ENCODE measurements around the gene ZNF385B.

Gene ZNF385B

GRCh38 chr2:179861027-179861415 is 391 bp downstream of the ZNF385B start:
- H3K27ac ChIP-seq (ENCODE audit: low read depth, low read length) = peak overlapping the region; percentile 37
- no peaks in the 10 kb centered on the region for H4K20me1 ChIP-seq (ENCODE audit: low read depth, low read length)
- TF ChIP-seq EZH2phosphoT487 (conservative IDR thresholded peaks at IDR 0.05; ENCODE audit: low read length) (no peak), CTCF (IDR thresholded peaks at IDR 0.05; ENCODE audit: insufficient read depth, low read length, poor library complexity, severe bottlenecking) (no peak)
- peak overlapping the region; percentile 92 for H3K4me2 ChIP-seq (ENCODE audit: low read depth, low read length, poor library complexity, severe bottlenecking)
- H3K27me3 ChIP-seq (ENCODE audit: low read length) = no peaks in the 10 kb centered on the region
- no peaks in the 10 kb centered on the region for H3K9me3 ChIP-seq (ENCODE audit: insufficient read depth, low read length)
- peaks cover 22% of the 10 kb centered on the region for H3F3A ChIP-seq (ENCODE audit: insufficient read depth)
- peak overlapping the region; percentile 74 for H3K4me3 ChIP-seq (ENCODE audit: insufficient read depth, low read length, poor library complexity, severe bottlenecking)
- H3K9me2 ChIP-seq (replicated peaks; ENCODE audit: insufficient read depth, low read length) = no peaks in the 10 kb centered on the region
- H3K9ac ChIP-seq (ENCODE audit: low read length) = peak overlapping the region; percentile 73
- H2AFZ ChIP-seq (ENCODE audit: low read depth, low read length, severe bottlenecking) = peak overlapping the region; percentile 44
- H3K79me2 ChIP-seq (ENCODE audit: insufficient read depth, low read length) = peaks cover 50% of the 10 kb centered on the region
- H3K36me3 ChIP-seq (ENCODE audit: low read length) = no peaks in the 10 kb centered on the region

GRCh38 chr2:179860255-179861026 is 971 bp downstream of the ZNF385B start:
- Histone ChIP-seq H3K36me3 (ENCODE audit: low read length) (no peaks in the 10 kb centered on the region), H3K9ac (ENCODE audit: low read length) (peak overlapping the region; percentile 73), H3K4me3 (ENCODE audit: insufficient read depth, low read length, poor library complexity, severe bottlenecking) (peak overlapping the region; percentile 74), H3K4me2 (ENCODE audit: low read depth, low read length, poor library complexity, severe bottlenecking) (peak overlapping the region; percentile 92), H2AFZ (ENCODE audit: low read depth, low read length, severe bottlenecking) (peak overlapping the region; percentile 44), H4K20me1 (ENCODE audit: low read depth, low read length) (no peaks in the 10 kb centered on the region), H3K27ac (ENCODE audit: low read depth, low read length) (peak overlapping the region; percentile 37), H3F3A (ENCODE audit: insufficient read depth) (peaks cover 22% of the 10 kb centered on the region), H3K27me3 (ENCODE audit: low read length) (no peaks in the 10 kb centered on the region), H3K9me2 (replicated peaks; ENCODE audit: insufficient read depth, low read length) (no peaks in the 10 kb centered on the region), H3K79me2 (ENCODE audit: insufficient read depth, low read length) (peaks cover 55% of the 10 kb centered on the region), H3K9me3 (ENCODE audit: insufficient read depth, low read length) (no peaks in the 10 kb centered on the region)
- TF ChIP-seq CTCF (IDR thresholded peaks at IDR 0.05; ENCODE audit: insufficient read depth, low read length, poor library complexity, severe bottlenecking) = no peak
- TF ChIP-seq EZH2phosphoT487 (conservative IDR thresholded peaks at IDR 0.05; ENCODE audit: low read length) = no peak

- Histone ChIP-seq H3K9ac (ENCODE audit: low read length) (peak overlapping the region; percentile 73), H3K9me2 (replicated peaks; ENCODE audit: insufficient read depth, low read length) (no peaks in the 10 kb centered on the region), H3K9me3 (ENCODE audit: insufficient read depth, low read length) (no peaks in the 10 kb centered on the region), H2AFZ (ENCODE audit: low read depth, low read length, severe bottlenecking) (no peak overlapping the region), H3K27me3 (ENCODE audit: low read length) (no peaks in the 10 kb centered on the region), H3K4me3 (ENCODE audit: insufficient read depth, low read length, poor library complexity, severe bottlenecking) (peak overlapping the region; percentile 74), H3K36me3 (ENCODE audit: low read length) (no peaks in the 10 kb centered on the region), H4K20me1 (ENCODE audit: low read depth, low read length) (no peaks in the 10 kb centered on the region), H3K79me2 (ENCODE audit: insufficient read depth, low read length) (peaks cover 64% of the 10 kb centered on the region), H3K27ac (ENCODE audit: low read depth, low read length) (peak overlapping the region; percentile 37; the same call in 1 of the 2 replicates), H3F3A (ENCODE audit: insufficient read depth) (peaks cover 22% of the 10 kb centered on the region), H3K4me2 (ENCODE audit: low read depth, low read length, poor library complexity, severe bottlenecking) (peak overlapping the region; percentile 92)
- TF ChIP-seq EZH2phosphoT487 (conservative IDR thresholded peaks at IDR 0.05; ENCODE audit: low read length) = no peak
- no peak for TF ChIP-seq CTCF (IDR thresholded peaks at IDR 0.05; ENCODE audit: insufficient read depth, low read length, poor library complexity, severe bottlenecking)
Observed at GRCh38 chr2:179859523-179859922, 1.9 kb downstream of the ZNF385B start.
